Spleen (tissue), 11 donors: ENCODE measurements around the gene ZNF189. TPM values are rescaled to one million over a fixed set of nuclear protein-coding genes. Genes with fewer than 3 reads are reported as not detected.

Experiments used
- DNase-seq: peaks from one replicate; pipeline ENCODE4 v3.0.0-alpha.2; 2020
- H3K27ac ChIP-seq, 8 donors: fragments of 200-600 bp; sonication (generic) in 7 of 8; 1 replicate in 4 of 8; 2 replicates in 4 of 8; pipeline versions ENCODE4 v1.5.0 to v1.8.0; 2016 to 2021; ENCODE audit warnings: inconsistent platforms in 4 of 8, mild to moderate bottlenecking in 4 of 8, moderate library complexity in 1 of 8
- H3K27me3 ChIP-seq, 7 donors: fragments of 200-600 bp; sonication (generic) in 6 of 7; replicated peaks in 1 of 7; 1 replicate in 4 of 7; 2 replicates in 3 of 7; pipeline versions ENCODE4 v1.5.0 to v1.8.0; 2016 to 2021; ENCODE audit warnings: inconsistent platforms in 3 of 7, mild to moderate bottlenecking in 1 of 7
- H3K36me3 ChIP-seq, 6 donors: fragments of 200-600 bp; sonication (generic) in 5 of 6; 1 replicate in 4 of 6; 2 replicates in 2 of 6; pipeline versions ENCODE4 v1.5.0 to v1.8.0; 2016 to 2021; ENCODE audit warnings: inconsistent platforms in 2 of 6
- H3K4me1 ChIP-seq, 6 donors: fragments of 200-600 bp; sonication (generic) in 5 of 6; 1 replicate in 3 of 6; 2 replicates in 3 of 6; pipeline versions ENCODE4 v1.5.0 to v1.8.0; 2016 to 2021; ENCODE audit warnings: inconsistent platforms in 3 of 6
- H3K4me3 ChIP-seq, 8 donors: fragments of 200-600 bp; sonication (generic) in 7 of 8; 1 replicate in 4 of 8; 2 replicates in 4 of 8; pipeline versions ENCODE4 v1.5.0 to v1.8.0; 2016 to 2021; ENCODE audit warnings: inconsistent platforms in 4 of 8, mild to moderate bottlenecking in 4 of 8, moderate library complexity in 2 of 8
- H3K9me3 ChIP-seq, 8 donors: fragments of 200-600 bp; sonication (generic) in 7 of 8; 1 replicate in 4 of 8; 2 replicates in 4 of 8; pipeline versions ENCODE4 v1.5.0 to v1.8.0; 2016 to 2021; ENCODE audit warnings: inconsistent platforms in 4 of 8
- CTCF ChIP-seq, 11 experiments: fragments of 200-600 bp in 7 of 11; fragments of 450-650 bp in 4 of 11; sonication (generic) in 4 of 11; IDR thresholded peaks in 8 of 11; conservative IDR thresholded peaks in 3 of 11; 1 replicate in 7 of 11; 2 replicates in 4 of 11; pipeline versions ENCODE4 v1.4.0 to v1.8.0; 2016 to 2021; ENCODE audit warnings: antibody characterized with exemption in 11 of 11, inconsistent platforms in 4 of 11, mild to moderate bottlenecking in 1 of 11
- POLR2A ChIP-seq, 3 donors: fragments of 450-650 bp; IDR thresholded peaks; one replicate each; pipeline ENCODE4 v1.5.1; 2017; ENCODE audit warnings: antibody characterized with exemption in 3 of 3, mild to moderate bottlenecking in 1 of 3
- POLR2AphosphoS5 ChIP-seq, 3 donors: sonication (generic); formaldehyde crosslinking; IDR thresholded peaks; one replicate each; pipeline ENCODE4 v1.5.1; 2017; ENCODE audit warnings: antibody characterized with exemption in 3 of 3
- WGBS, 5 donors: extraction: QIAGEN DNeasy Blood & Tissue Kit in 3 of 5; methylation state at CpG; one replicate each; pipeline versions ENCODE4 v1.1.5 to v1.1.7; 2013 to 2018; 5-methylcytosine and 5-hydroxymethylcytosine counted together
- intact Hi-C: fragments of 100-400 bp; cut with DNase I; formaldehyde crosslinking; loops from one replicate; pipeline ENCODE4 v1.15.0; 2023; ENCODE audit warnings: low total_unique reads
- polyA plus RNA-seq, 3 donors: library from polyadenylated mRNA; stranded (reverse); fragments of 200-250 nt; gene quantifications; one replicate each; pipeline ENCODE4 v1.2.1, GENCODE V29; 2013
- total RNA-seq, 7 donors: library from RNA; depleted of rRNA in 3 of 7; stranded (reverse); fragments of >200 nt in 3 of 7; fragmentation: NEBNext Ultra II Directional in 4 of 7; extraction: Animal tissue kit (Norgen Biotek cat#: 25700) in 4 of 7; gene quantifications; one replicate each; pipeline versions ENCODE4 v1.1.0 to v1.2.1, GENCODE V29; 2016 to 2021
- donor health status: healthy with polysubstance abuse.
- donor health status: DM: no; HTN: no; CAD: no; lungs with moderate emphysema.
- donor health status: DM: no; HTN: no; CAD: no.
- donor health status: Bipolar disorder and iron deficiency.
- donor health status: healthy.
- donor health status: DM: no; HTN: no; CAD: no.
- donor health status: DM: yes; HTN: yes; CAD: no.

ZNF189 gene
- total and polyA plus RNA-seq, 10 donors = 7.1 to 39.0 (median 24.1) TPM

- Histone ChIP-seq H3K36me3 (peaks cover 44 to 88% (median 82%) of the 10 kb centered on the region in 6 donors), H3K27me3 (no peaks in the 10 kb centered on the region), H3K27ac (no peak overlapping the region), H3K4me3 (no peak overlapping the region), H3K9me3 (peaks cover 24 to 72% (median 58%) of the 10 kb centered on the region in 8 donors), H3K4me1 (peaks cover 8 to 31% (median 21%) of the 10 kb centered on the region in 6 donors)
- no peak for DNase-seq
- intact Hi-C loops = no loop called here
- WGBS, 5 donors = 91 to 95% (median 94%) methylated on average over 9 of the region's 9 CpGs
- no peak for TF ChIP-seq POLR2A (IDR thresholded peaks at IDR 0.05)
- TF ChIP-seq CTCF (IDR thresholded peaks at IDR 0.05 in 8 of 11, conservative IDR thresholded peaks at IDR 0.05 in 3 of 11) = no peak
- no peak for TF ChIP-seq POLR2AphosphoS5 (IDR thresholded peaks at IDR 0.05)
These were observed 5.0 kb downstream of the ZNF189 start for GRCh38 chr9:101403516-101404285.

GRCh38 chr9:101408374-101409078, 9.9 kb downstream of the ZNF189 start:
- Histone ChIP-seq H3K36me3 (peaks cover 43 to 70% (median 63%) of the 10 kb centered on the region in 6 donors), H3K4me3 (peak overlapping the region in 1 of 8 donors; percentile 23)

GRCh38 chr9:101409079-101409477, 10.4 kb downstream of the ZNF189 start:
- intact Hi-C loops = no loop called here
- H3K27ac ChIP-seq = no peak overlapping the region
- TF ChIP-seq POLR2AphosphoS5 (IDR thresholded peaks at IDR 0.05) (no peak), CTCF (IDR thresholded peaks at IDR 0.05 in 8 of 11, conservative IDR thresholded peaks at IDR 0.05 in 3 of 11) (no peak), POLR2A (IDR thresholded peaks at IDR 0.05) (no peak)
- DNase-seq = no peak
- peaks cover 43 to 100% (median 100%) of the 10 kb centered on the region in 8 donors for H3K9me3 ChIP-seq
- no peaks in the 10 kb centered on the region for H3K27me3 ChIP-seq
- H3K4me1 ChIP-seq = no peaks in the 10 kb centered on the region
- no peak overlapping the region for H3K4me3 ChIP-seq
- peaks cover 38 to 66% (median 57%) of the 10 kb centered on the region in 6 donors for H3K36me3 ChIP-seq
- 94 to 99% (median 97%) methylated on average over 4 of the region's 4 CpGs for WGBS, 5 donors

More at GRCh38 chr9:101408374-101409078, 9.9 kb downstream of the ZNF189 start:
- intact Hi-C loops = no loop called here
- H3K27ac ChIP-seq = no peak overlapping the region
- TF ChIP-seq POLR2AphosphoS5 (IDR thresholded peaks at IDR 0.05) (no peak), CTCF (IDR thresholded peaks at IDR 0.05 in 8 of 11, conservative IDR thresholded peaks at IDR 0.05 in 3 of 11) (no peak), POLR2A (IDR thresholded peaks at IDR 0.05) (no peak)
- no peaks in the 10 kb centered on the region for H3K27me3 ChIP-seq
- no peaks in the 10 kb centered on the region for H3K4me1 ChIP-seq
- WGBS, 5 donors = 95 to 99% (median 98%) methylated on average over 5 of the region's 5 CpGs
- H3K9me3 ChIP-seq = peaks cover 45 to 100% (median 100%) of the 10 kb centered on the region in 8 donors
- DNase-seq = no peak

DNA sequence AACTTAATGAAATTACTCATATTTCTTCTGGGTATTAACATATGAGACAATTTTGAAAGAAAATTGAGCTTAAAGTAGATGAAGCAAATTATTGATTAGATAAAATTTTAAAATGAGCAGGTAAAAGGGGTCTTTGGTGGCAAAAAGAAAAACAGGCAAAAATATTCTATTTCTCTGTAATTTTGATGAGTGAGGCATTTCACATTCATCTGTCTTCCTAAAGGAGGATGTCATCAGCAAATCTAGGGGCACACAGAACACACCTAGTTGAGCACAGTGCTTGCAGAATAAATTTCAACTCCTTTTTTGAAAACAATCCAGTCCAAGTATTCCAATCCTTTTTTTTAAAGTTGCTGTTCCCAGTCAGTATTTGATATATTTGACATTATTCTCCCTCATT, 16.2 kb downstream of the ZNF189 start:
- no peak for DNase-seq
- intact Hi-C loops = no loop called here
- no peaks in the 10 kb centered on the region for H3K27me3 ChIP-seq
- peaks cover 24 to 98% (median 93%) of the 10 kb centered on the region in 8 donors for H3K9me3 ChIP-seq
- H3K4me3 ChIP-seq = no peak overlapping the region
- TF ChIP-seq POLR2AphosphoS5 (IDR thresholded peaks at IDR 0.05) = no peak
- no peak for TF ChIP-seq POLR2A (IDR thresholded peaks at IDR 0.05)
- TF ChIP-seq CTCF (IDR thresholded peaks at IDR 0.05 in 8 of 11, conservative IDR thresholded peaks at IDR 0.05 in 3 of 11) = no peak
- H3K4me1 ChIP-seq = no peaks in the 10 kb centered on the region
- H3K36me3 ChIP-seq = peaks cover 0 to 24% (median 0%) of the 10 kb centered on the region in 6 donors
- H3K27ac ChIP-seq = no peak overlapping the region
